K562 (cell line): Measurements from ENCODE around the gene INO80E. TPM values are rescaled to one million over a fixed set of nuclear protein-coding genes. Genes with fewer than 3 reads are reported as not detected.
A peak's percentile ranks its signal among the peaks of the same experiment; 100 is the strongest.

Experiments
- CC2D1A ChIP-seq: fragments of 450-650 bp; IDR thresholded peaks from 2 replicates; pipeline ENCODE4 v1.6.1; 2017; ENCODE audit warnings: mild to moderate bottlenecking
- GTF2F1 ChIP-seq: IDR thresholded peaks from 2 replicates; pipeline ENCODE4 v1.6.1; 2011; ENCODE audit warnings: low read depth, low read length, improper control_type of control experiment
- MBD2 ChIP-seq: sonication (generic); IDR thresholded peaks from 2 replicates; pipeline ENCODE4 v1.6.1; 2016; ENCODE audit warnings: low read depth, borderline replicate concordance
- NFRKB ChIP-seq: fragments of 450-650 bp; IDR thresholded peaks from 2 replicates; pipeline ENCODE4 v1.6.1; 2016; ENCODE audit warnings: low read depth
- PPARD ChIP-seq: fragments of 250-450 bp; sonication (Bioruptor Pico); IDR thresholded peaks from 2 replicates; pipeline ENCODE4 v1.8.0; 2022; ENCODE audit warnings: inconsistent platforms, mild to moderate bottlenecking, moderate library complexity
- XRCC3 ChIP-seq: fragments of 450-650 bp; IDR thresholded peaks from 2 replicates; pipeline ENCODE4 v1.6.1; 2017; ENCODE audit warnings: mild to moderate bottlenecking, moderate library complexity
- polyA plus RNA-seq, 8 experiments: library from polyadenylated mRNA; depleted of rRNA in 4 of 8; stranded (reverse) in 5 of 8; unstranded in 3 of 8; fragments of >200 nt; fragmentation: Nextera tagmentation in 2 of 8; fragmentation: Illumina TruSeq in 1 of 8; extraction: Ambion mirVana in 2 of 8; extraction: Trizol in 1 of 8; gene quantifications; 2 replicates each; pipeline versions ENCODE4 v1.2.1 to v1.2.3, GENCODE V29; 2011 to 2014; ENCODE audit warnings: inconsistent platforms in 1 of 8, missing spikeins in 1 of 8
- total RNA-seq, 7 experiments: library from RNA; depleted of rRNA in 6 of 7; stranded (reverse); fragments of >200 nt in 6 of 7; fragmentation: Illumina TruSeq in 2 of 7; extraction: Trizol in 2 of 7; gene quantifications; 2 replicates each; pipeline versions ENCODE4 v1.2.1 to v1.2.3, GENCODE V29; 2011 to 2021; ENCODE audit warnings: low replicate concordance in 1 of 7
- TF ChIP-seq, protein P1 (sequence below), 2 experiments: fragments of 450-650 bp in 1 of 2; sonication (generic) in 1 of 2; formaldehyde crosslinking in 1 of 2; IDR thresholded peaks; 2 replicates each; pipeline versions ENCODE4 v1.7.1 to v1.9.0; 2016 to 2022; ENCODE audit warnings: inconsistent platforms in 1 of 2, mild to moderate bottlenecking in 1 of 2, missing genetic modification reagents in 1 of 2
- TF ChIP-seq, protein P2 (sequence below): fragments of 450-650 bp; IDR thresholded peaks from 2 replicates; pipeline ENCODE4 v1.6.1; 2017; ENCODE audit warnings: antibody characterized with exemption
- TF ChIP-seq, protein P3 (sequence below): sonication (generic); formaldehyde crosslinking; IDR thresholded peaks from 2 replicates; pipeline ENCODE4 v1.9.0; 2022; ENCODE audit warnings: mild to moderate bottlenecking, missing genetic modification reagents

Gene INO80E
- total and polyA plus RNA-seq, 9 of the 15 experiments (the other 6 are each of a cell fraction or from before 2014, with no cell fraction given), result 0.31 to 102 (median 49.3) TPM

DNA sequence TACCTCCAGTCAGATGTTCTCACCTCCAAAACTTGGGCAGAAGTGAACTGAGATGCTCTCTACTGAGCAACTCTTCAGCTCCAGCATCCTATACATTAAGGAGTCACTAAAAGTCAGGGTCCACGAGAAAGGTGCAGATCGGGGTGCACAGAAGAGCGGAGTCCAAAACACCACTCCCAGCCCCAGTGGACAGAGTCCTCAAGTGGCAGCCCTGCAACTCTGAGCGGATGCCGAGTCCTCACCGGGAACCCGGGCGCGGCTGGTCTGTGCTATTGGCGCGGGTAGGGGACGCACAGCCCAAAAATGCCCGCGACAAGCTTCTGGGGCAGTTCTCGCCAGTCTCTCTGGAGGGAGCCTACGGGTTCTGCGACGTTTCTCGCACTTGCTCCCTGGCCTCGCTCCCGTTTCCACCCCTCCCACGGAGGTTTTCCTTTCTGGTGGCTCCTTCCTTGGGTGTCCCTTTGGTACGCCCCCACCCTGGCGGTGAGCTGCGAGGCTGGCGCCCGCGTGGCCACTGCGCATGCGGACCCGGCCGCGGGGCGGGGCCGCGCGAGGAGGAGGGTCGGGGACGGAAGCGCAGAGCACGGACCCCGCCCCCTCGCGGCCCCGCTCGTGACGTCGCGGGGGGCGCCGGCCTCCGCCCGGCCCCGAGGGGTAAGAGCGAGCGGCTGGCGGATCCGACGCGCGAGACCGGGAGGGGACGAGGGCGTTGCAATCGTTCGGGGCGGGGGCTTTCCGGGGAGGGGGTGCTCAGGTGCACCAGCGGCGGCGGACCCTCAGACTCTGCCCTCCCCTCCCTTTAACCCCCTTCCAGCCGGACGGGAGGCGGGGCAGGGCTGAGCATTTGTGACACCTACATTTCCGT is 34.3 kb upstream of the INO80E start, which contains the start of gene TMEM219 (continued):
- TF ChIP-seq, protein P1, sequence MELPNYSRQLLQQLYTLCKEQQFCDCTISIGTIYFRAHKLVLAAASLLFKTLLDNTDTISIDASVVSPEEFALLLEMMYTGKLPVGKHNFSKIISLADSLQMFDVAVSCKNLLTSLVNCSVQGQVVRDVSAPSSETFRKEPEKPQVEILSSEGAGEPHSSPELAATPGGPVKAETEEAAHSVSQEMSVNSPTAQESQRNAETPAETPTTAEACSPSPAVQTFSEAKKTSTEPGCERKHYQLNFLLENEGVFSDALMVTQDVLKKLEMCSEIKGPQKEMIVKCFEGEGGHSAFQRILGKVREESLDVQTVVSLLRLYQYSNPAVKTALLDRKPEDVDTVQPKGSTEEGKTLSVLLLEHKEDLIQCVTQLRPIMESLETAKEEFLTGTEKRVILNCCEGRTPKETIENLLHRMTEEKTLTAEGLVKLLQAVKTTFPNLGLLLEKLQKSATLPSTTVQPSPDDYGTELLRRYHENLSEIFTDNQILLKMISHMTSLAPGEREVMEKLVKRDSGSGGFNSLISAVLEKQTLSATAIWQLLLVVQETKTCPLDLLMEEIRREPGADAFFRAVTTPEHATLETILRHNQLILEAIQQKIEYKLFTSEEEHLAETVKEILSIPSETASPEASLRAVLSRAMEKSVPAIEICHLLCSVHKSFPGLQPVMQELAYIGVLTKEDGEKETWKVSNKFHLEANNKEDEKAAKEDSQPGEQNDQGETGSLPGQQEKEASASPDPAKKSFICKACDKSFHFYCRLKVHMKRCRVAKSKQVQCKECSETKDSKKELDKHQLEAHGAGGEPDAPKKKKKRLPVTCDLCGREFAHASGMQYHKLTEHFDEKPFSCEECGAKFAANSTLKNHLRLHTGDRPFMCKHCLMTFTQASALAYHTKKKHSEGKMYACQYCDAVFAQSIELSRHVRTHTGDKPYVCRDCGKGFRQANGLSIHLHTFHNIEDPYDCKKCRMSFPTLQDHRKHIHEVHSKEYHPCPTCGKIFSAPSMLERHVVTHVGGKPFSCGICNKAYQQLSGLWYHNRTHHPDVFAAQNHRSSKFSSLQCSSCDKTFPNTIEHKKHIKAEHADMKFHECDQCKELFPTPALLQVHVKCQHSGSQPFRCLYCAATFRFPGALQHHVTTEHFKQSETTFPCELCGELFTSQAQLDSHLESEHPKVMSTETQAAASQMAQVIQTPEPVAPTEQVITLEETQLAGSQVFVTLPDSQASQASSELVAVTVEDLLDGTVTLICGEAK (IDR thresholded peaks at IDR 0.05), result peak; percentile 33; the same call in 1 of the 2 replicates
- TF ChIP-seq, protein P1 (CRISPR knock-in tag; IDR thresholded peaks at IDR 0.05), result no peak
- TF ChIP-seq NFRKB, result no peak
- TF ChIP-seq XRCC3, result no peak
- no peak for TF ChIP-seq CC2D1A
- TF ChIP-seq, protein P2, sequence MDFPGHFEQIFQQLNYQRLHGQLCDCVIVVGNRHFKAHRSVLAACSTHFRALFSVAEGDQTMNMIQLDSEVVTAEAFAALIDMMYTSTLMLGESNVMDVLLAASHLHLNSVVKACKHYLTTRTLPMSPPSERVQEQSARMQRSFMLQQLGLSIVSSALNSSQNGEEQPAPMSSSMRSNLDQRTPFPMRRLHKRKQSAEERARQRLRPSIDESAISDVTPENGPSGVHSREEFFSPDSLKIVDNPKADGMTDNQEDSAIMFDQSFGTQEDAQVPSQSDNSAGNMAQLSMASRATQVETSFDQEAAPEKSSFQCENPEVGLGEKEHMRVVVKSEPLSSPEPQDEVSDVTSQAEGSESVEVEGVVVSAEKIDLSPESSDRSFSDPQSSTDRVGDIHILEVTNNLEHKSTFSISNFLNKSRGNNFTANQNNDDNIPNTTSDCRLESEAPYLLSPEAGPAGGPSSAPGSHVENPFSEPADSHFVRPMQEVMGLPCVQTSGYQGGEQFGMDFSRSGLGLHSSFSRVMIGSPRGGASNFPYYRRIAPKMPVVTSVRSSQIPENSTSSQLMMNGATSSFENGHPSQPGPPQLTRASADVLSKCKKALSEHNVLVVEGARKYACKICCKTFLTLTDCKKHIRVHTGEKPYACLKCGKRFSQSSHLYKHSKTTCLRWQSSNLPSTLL, result no peak
- no peak; the same call in 1 of the 2 replicates for TF ChIP-seq MBD2
- TF ChIP-seq, protein P3, sequence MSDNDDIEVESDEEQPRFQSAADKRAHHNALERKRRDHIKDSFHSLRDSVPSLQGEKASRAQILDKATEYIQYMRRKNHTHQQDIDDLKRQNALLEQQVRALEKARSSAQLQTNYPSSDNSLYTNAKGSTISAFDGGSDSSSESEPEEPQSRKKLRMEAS (CRISPR knock-in tag), result peak; percentile 49
- TF ChIP-seq PPARD, result no peak
- no peak for TF ChIP-seq GTF2F1
